Gastrocnemius medialis (tissue), 4 donors: ENCODE measurements around the gene COL5A2.

Experiments used
- CTCF ChIP-seq, 5 experiments: fragments of 450-650 bp in 3 of 5; fragments of 200-600 bp in 2 of 5; sonication (generic) in 2 of 5; IDR thresholded peaks in 4 of 5; conservative IDR thresholded peaks in 1 of 5; 1 replicate in 4 of 5; 2 replicates in 1 of 5; pipeline ENCODE4 v1.5.1; 2016 to 2019; ENCODE audit warnings: antibody characterized with exemption in 5 of 5, mild to moderate bottlenecking in 3 of 5, moderate library complexity in 3 of 5
- POLR2A ChIP-seq, 2 donors: fragments of 450-650 bp; IDR thresholded peaks; one replicate each; pipeline ENCODE4 v1.6.1; 2017; ENCODE audit warnings: antibody characterized with exemption in 2 of 2, mild to moderate bottlenecking in 2 of 2, moderate library complexity in 2 of 2

GRCh38 chr2:189060096-189060642 is 119.4 kb downstream of the COL5A2 start:
- TF ChIP-seq CTCF (IDR thresholded peaks at IDR 0.05 in 4 of 5, conservative IDR thresholded peaks at IDR 0.05 in 1 of 5) = no peak
- no peak for TF ChIP-seq POLR2A (IDR thresholded peaks at IDR 0.05)
